LNCAP (cell line): Measurements from ENCODE around the gene PHEX.

Experiments used
- TF ChIP-seq, protein P1 (sequence below): fragments of 450-650 bp; IDR thresholded peaks from 2 replicates; pipeline ENCODE4 v1.5.1; 2017; ENCODE audit warnings: mild to moderate bottlenecking

Gene PHEX

DNA sequence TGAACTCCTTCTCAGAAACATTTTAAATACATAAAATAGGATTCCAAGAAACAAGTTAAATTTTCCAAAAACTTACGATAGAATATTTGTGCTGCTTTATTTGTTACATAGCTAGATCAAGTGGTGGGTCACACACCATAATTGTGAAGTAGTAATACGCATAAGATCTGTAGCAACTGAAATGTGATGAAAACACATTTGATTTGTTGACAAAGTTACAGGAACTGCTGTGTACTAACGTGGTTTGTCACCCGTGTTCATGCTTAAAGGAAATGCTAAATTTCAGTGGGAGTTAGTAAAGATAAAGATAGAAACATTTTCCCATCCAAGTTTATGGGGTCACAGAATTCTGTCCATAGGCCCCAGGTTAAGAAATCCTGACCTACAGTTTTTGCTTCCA lies 34.1 kb upstream of the PHEX start:
- TF ChIP-seq, protein P1, sequence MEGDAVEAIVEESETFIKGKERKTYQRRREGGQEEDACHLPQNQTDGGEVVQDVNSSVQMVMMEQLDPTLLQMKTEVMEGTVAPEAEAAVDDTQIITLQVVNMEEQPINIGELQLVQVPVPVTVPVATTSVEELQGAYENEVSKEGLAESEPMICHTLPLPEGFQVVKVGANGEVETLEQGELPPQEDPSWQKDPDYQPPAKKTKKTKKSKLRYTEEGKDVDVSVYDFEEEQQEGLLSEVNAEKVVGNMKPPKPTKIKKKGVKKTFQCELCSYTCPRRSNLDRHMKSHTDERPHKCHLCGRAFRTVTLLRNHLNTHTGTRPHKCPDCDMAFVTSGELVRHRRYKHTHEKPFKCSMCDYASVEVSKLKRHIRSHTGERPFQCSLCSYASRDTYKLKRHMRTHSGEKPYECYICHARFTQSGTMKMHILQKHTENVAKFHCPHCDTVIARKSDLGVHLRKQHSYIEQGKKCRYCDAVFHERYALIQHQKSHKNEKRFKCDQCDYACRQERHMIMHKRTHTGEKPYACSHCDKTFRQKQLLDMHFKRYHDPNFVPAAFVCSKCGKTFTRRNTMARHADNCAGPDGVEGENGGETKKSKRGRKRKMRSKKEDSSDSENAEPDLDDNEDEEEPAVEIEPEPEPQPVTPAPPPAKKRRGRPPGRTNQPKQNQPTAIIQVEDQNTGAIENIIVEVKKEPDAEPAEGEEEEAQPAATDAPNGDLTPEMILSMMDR = no peak

DNA sequence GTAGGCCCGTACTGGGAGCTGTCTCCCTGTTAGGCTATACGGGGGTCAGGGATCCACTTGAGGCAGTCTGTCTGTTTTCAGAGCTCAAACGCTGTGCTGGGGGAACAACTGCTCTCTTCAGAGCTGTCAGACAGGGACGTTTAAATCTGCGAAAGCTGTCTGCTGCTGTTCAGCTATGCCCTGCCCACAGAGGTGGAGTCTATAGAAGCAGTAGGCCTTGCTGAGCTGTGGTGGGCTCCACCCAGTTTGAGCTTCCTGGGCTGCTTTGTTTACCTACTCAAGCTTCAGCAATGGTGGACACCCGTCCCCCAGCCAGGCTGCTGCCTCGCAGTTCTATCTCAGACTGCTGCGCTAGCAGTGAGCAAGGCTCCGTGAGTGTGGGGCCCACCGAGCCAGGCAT lies 27.3 kb upstream of the PHEX start:
- TF ChIP-seq, protein P1 = no peak

DNA sequence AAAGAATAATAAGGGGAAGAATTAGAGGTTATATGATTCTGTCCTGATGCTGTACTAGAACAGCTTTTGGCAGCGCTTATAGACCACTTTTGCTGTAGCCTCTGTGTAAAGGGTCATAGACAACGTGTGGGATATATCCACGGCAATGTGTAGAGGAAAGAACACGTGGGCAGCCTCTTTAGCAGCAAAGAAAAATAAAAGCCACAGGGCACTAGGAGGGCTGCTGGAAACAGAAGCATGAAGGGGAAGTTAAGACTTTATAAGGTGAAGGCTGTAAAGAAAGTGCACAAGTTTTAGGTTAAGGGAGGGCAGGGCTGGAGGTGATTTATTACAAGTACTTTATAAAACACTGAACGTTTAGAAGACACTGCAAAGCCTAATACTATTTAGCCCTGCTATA lies 20.1 kb upstream of the PHEX start:
- TF ChIP-seq, protein P1 = no peak

DNA sequence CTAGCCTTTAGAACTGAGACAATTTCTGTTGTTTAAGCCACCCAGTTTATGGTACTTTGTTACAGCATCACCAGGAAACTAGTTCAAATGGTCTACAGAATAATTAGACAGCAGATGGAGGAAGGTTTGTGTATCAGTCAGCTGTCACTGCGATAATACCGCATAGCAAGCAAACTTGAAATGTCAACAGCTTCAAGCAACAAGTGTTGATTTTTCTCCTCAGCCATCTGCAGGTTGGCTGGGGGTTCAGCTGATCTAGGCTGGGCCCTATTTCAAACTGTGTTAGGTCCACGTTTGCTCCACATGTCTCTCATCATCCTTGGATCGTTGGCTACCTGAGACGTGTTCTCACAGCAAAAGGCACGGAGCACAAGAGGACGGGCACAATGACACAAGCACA lies 19.2 kb upstream of the PHEX start:
- TF ChIP-seq, protein P1 = no peak

DNA sequence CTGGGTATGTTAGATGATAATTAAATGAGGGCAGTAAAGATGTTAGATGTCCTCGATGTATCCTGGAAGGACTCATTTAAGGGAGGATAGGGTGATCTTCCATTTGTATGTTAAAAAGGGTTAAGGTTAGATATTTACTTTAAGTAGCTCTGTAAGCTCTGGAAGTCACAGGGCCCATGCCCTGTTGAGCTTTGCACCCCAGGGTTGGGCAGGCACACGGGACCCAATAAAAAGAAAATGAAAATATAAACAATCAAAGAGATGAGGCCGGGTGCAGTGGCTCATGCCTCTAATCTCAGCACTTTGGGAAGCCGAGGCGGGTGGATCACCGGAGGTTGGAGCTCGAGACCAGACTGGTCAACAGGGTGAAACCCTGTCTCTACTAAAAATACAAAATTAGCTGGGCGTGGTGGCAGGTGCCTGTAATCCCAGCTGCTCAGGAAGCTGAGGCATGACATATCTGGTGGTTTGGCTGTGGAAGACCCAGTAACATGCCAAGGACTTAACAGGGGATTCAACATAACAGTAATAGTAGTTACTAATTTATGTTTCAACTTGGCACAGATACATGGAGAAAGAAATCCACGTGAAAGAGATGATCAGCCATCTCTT lies 16.9 kb upstream of the PHEX start:
- TF ChIP-seq, protein P1 = no peak

DNA sequence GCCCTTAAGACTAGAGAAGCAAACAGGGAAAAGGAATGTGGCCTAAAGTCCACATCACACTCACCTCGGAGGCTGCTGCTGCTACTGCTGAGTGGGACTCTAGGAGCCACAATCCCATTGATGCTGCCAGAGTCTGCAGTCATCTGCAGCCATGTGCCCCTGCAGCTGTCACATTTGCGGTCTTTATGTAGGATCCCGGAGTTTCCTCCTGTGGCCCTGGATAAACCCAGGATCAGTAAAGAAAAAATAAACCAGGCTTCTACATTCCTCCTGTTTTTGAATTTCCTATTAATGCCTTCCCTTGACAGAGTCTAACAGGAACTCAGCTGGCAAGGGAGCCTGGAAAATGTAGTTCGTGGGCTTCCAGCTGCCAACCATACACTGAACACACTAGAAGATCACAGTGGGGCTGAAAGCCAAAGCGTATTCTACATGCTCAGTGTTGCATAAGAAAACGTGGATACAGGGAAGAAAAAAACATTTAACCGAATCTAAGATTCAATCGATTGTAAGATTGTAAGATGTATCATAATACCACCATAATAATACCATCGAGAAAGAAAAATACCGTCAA lies 10.3 kb upstream of the PHEX start:
- TF ChIP-seq, protein P1 = no peak

DNA sequence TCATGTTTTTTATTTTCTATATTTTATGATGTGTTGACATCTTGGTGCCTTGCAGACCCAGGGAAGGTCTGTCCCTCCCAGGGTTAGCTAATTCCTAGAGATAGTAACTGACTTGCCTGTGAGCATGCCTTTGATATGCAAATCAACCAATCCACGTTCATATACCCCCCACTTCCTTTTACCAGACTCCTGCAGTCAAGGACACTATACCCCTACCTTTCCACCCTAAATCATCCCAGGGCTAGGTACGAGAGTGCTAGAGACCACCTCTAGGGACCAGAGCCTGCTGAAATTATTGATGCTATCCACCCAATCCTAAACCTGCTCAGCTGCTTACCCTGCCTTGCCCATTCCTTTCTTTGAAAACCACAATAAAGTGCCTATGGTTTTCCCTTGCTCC lies 7.5 kb upstream of the PHEX start:
- TF ChIP-seq, protein P1 = no peak

DNA sequence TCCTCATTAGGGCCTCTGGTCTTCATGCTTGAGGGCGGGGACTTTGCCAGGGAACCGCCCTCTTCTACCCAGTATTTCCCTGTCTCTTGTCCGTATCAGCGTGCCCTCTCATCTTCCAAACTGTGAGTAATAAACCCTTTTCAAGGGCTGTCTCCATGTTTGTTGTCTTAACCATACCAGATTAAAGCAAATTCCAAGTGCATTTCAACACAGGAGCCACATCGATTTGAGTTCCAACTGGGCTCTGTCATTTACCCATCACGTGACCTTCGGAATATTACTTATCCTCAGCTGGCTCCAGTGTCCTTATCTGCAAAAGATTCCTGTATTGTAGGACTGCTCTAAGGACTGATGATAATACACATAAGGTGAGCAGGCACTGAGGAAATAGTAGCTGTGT lies 6.4 kb upstream of the PHEX start:
- TF ChIP-seq, protein P1 = no peak
